GM03348 (cell line): ENCODE data around the gene NDFIP2.
A peak's percentile ranks its signal among the peaks of the same experiment; 100 is the strongest.

Source experiments
- DNase-seq: peaks from one replicate; pipeline ENCODE4 v3.0.0; 2012; ENCODE audit warnings: low spot score

NDFIP2 gene

DNA sequence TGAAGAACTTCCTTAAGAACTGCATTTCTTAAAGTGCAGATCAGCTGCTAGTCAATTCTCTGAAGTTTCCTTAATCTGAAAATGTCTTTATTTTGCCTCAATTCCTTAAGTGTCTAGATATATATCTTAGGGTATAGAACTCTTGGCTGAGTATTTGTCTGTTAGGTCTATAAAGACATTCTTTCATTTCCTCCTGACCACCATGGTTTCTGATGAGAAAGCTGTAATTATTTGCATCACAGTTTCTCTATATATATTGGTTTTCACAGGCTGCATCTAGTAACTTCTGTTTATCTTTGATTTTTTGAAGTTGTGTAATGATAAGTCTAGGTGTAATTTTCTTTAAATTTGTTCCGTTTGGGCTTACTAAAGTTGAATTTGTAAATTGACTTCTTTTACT lies 15.2 kb downstream of the NDFIP2 start:
- DNase-seq = no peak

- no peak for DNase-seq
Measured at GRCh38 chr13:79497064-79497463, 16.1 kb downstream of the NDFIP2 start.

DNA sequence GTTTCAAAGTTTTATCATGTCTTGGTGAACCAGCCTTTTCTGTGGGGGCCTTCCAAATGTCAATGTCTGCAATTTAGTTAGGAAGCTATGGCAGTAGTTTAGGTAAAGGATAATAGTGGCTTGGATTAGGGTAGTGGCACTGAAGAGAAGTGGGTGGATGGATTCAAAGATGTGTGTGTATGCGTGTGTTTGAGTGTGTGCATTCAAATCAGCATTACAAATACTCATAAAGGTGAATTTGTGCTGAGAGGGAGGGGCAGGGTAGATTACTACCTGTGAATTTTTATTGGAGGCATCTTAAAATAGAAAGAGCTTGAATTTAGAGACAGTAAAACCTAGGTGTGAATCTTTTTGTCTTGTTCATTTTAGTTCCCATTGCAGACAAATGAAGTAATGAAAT lies 16.9 kb downstream of the NDFIP2 start:
- DNase-seq = no peak

DNA sequence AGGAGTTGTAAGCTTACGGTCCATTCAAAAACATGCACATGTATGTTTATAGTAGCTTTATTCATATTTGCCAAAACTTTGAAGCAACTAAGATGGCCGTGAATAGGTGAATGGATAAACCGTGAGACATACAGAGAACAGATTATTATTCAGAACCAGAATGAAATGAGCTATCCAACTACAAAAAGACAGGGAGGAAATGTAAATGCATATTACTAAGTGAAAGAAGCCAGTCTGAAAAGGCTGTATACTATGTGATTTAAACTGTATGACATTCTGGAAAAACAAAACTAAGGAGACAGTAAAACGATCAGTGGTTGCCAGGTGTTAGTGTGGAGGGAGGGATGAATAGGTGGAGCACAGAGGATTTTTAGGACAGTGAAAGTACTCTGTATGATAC lies 19.9 kb downstream of the NDFIP2 start:
- no peak for DNase-seq

GRCh38 chr13:79501538-79502232 lies 20.7 kb downstream of the NDFIP2 start:
- DNase-seq = no peak

- no peak for DNase-seq
Measured at GRCh38 chr13:79502859-79503468, 22.0 kb downstream of the NDFIP2 start.

GRCh38 chr13:79503473-79504017 lies 22.6 kb downstream of the NDFIP2 start:
- no peak for DNase-seq

GRCh38 chr13:79508224-79508961 lies 27.4 kb downstream of the NDFIP2 start:
- DNase-seq = no peak

- DNase-seq = no peak
Measured at GRCh38 chr13:79511611-79512010, 30.7 kb downstream of the NDFIP2 start.

DNA sequence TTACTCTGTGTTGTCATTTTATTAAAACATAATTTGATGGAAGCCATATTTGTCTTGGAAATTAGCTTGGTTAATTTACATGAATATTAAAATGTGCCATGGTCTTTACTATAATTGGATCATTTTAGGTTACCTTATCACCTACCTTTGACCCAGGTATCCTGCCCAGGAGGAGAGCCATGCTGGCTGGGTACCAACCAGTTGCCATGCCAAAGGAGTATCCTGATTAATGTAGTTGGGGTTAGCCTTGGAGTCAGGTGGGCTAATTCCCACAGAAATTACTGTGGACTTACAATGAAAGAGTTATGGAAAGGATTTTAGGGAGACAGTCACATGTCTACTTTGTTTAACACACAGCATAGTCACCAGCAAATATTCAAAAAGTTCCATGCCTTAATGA lies 32.0 kb downstream of the NDFIP2 start:
- DNase-seq = no peak

- DNase-seq = no peak
Measured at GRCh38 chr13:79516595-79516994, 35.6 kb downstream of the NDFIP2 start.

- DNase-seq = peak; percentile 27
Measured at GRCh38 chr13:79519255-79519654, 38.3 kb downstream of the NDFIP2 start.

GRCh38 chr13:79522583-79522982 lies 41.6 kb downstream of the NDFIP2 start:
- DNase-seq = peak; percentile 7

- DNase-seq = no peak
Measured at GRCh38 chr13:79525064-79525857, 44.3 kb downstream of the NDFIP2 start.

DNA sequence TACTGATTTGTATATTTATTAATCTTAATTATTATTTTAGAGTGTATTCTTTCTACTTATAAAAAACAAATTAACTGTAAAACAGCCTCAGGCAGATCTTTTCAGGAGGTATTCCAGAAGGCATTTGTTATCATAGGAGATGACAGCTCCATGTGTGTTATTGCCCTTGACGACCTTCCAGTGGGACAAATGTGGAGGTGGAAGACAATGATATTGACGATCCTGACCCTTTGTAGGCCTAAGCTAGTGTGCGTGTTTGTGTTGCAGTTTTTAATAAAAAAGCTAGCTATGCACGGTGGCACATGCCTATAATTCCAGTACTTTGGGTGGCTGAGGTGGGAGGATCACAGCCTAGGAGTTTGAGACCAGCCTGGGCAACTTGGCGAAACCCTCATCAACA lies 46.7 kb downstream of the NDFIP2 start:
- DNase-seq = no peak

DNA sequence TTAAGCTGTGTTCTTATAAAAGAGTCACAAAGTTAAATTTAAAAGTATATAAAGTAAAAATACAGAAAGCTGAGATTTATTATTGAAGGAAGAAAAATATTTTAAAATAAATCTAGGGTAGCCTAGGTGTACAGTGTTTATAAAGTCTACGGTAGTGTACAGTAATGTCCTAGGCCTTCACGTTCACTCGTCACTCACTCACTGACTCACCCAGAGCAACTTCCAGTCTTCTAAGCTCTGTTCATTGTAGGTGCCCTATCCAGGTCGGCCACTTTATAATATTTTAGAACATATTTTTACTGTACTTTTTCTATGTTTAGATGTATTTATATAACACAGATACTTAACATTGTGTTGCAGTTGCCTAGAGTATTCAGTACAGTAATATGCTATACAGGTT lies 47.4 kb downstream of the NDFIP2 start:
- no peak for DNase-seq

GRCh38 chr13:79528759-79529191 lies 47.8 kb downstream of the NDFIP2 start:
- no peak for DNase-seq

DNA sequence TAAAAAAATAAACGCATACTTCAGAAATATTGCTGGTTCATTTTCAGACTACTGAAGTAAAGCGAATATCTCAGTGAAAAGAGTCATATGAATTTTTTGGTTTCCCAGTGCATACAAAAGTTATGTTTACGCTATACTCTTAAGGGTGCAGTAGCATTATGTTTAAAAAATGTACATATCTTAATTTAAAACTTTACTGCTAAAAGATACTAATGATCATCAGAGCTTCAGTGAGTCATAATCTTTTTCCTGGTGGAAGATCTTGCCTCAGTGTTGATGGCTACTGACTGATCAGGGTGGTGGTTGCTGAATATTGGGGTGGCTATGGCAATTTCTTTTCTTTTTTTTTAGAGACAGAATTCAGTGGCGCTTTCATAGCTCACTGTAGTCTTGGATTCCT lies 48.9 kb downstream of the NDFIP2 start:
- DNase-seq = no peak

DNA sequence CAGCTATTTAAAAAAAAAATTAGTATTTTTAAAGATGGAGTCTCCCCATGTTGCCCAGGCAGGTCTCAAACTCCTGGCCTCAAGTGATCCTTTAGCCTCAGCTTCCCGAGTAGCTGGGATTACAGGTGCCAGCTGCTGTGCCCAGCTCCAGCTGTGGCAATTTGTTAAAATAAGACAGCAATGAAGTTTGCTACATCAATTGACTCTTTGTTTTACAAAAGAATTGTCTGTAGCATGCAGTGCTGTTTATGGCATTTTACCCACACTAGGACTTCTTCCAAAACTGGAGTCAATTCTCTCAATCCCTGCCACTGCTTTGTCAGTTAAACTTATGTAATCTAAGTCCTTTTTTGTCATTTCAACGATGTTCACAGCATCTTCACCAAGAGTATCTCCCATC lies 49.3 kb downstream of the NDFIP2 start:
- no peak for DNase-seq

GRCh38 chr13:79531542-79532254 lies 50.7 kb downstream of the NDFIP2 start:
- no peak for DNase-seq

- no peak for DNase-seq
Measured at GRCh38 chr13:79532576-79532975, 51.6 kb downstream of the NDFIP2 start.
